Measurements from ENCODE around the gene ADRB1. TPM values are rescaled to one million over a fixed set of nuclear protein-coding genes. Genes with fewer than 3 reads are reported as not detected.

ADRB1 gene
- total and polyA plus RNA-seq, 4 donors: 6.6 to 21.4 (median 7.9) TPM

- DNase-seq: peak; percentile 45 to 64 (median 57)
- Histone ChIP-seq H3K4me3 (peak overlapping the region; percentile 27), H3K27me3 (ENCODE audit: control insufficient read depth in 3 of 3, insufficient read depth in 3 of 3, low read length in 2 of 3) (peaks cover 0 to 54% (median 45%) of the 10 kb centered on the region in 3 donors), H3K4me1 (ENCODE audit: control insufficient read depth in 5 of 5, insufficient read depth in 5 of 5, low read length in 5 of 5) (peaks cover 0 to 11% (median 3%) of the 10 kb centered on the region in 5 donors), H3K9ac (ENCODE audit: insufficient read depth in 1 of 2, low read length in 2 of 2) (no peak overlapping the region), H3K9me3 (ENCODE audit: control insufficient read depth in 4 of 4, insufficient read depth in 3 of 4, low read length in 3 of 4) (peaks cover 0 to 4% (median 0%) of the 10 kb centered on the region in 4 donors), H3K36me3 (ENCODE audit: control insufficient read depth in 4 of 4, insufficient read depth in 4 of 4, low read length in 4 of 4) (no peaks in the 10 kb centered on the region), H3K27ac (ENCODE audit: low read depth in 1 of 2, low read length in 1 of 2) (peak overlapping the region; percentile 80 to 99)
- peak; percentile 53 for ATAC-seq (ENCODE audit: insufficient read depth, low FRiP score)
- 1% methylated on average over 37 to 38 of the region's 38 CpGs for WGBS, 2 donors
- no peak for TF ChIP-seq CTCF (IDR thresholded peaks at IDR 0.05; ENCODE audit: control extremely low read depth, extremely low read depth)
These were observed 653 bp upstream of the ADRB1 start for GRCh38 chr10:114042895-114043531.

GRCh38 chr10:114044247-114045135, 825 bp downstream of the ADRB1 start:
- peaks cover 0 to 14% (median 3%) of the 10 kb centered on the region in 5 donors for H3K4me1 ChIP-seq (ENCODE audit: control insufficient read depth in 5 of 5, insufficient read depth in 5 of 5, low read length in 5 of 5)
- H3K27me3 ChIP-seq (ENCODE audit: control insufficient read depth in 3 of 3, insufficient read depth in 3 of 3, low read length in 2 of 3): peaks cover 0 to 57% (median 52%) of the 10 kb centered on the region in 3 donors
- TF ChIP-seq CTCF (IDR thresholded peaks at IDR 0.05; ENCODE audit: control extremely low read depth, extremely low read depth): no peak
- ATAC-seq (ENCODE audit: insufficient read depth, low FRiP score) (no peak), DNase-seq (no peak)
- H3K9ac ChIP-seq (ENCODE audit: insufficient read depth in 1 of 2, low read length in 2 of 2): no peak overlapping the region
- 6 to 8% methylated on average over 83 to 106 of the region's 106 CpGs for WGBS, 2 donors
- H3K4me3 ChIP-seq: peak overlapping the region; percentile 80
- H3K36me3 ChIP-seq (ENCODE audit: control insufficient read depth in 4 of 4, insufficient read depth in 4 of 4, low read length in 4 of 4): no peaks in the 10 kb centered on the region
- peak overlapping the region; percentile 91 to 99 for H3K27ac ChIP-seq (ENCODE audit: low read depth in 1 of 2, low read length in 1 of 2)
- H3K9me3 ChIP-seq (ENCODE audit: control insufficient read depth in 4 of 4, insufficient read depth in 3 of 4, low read length in 3 of 4): peaks cover 0 to 4% (median 0%) of the 10 kb centered on the region in 4 donors

GRCh38 chr10:114045136-114046086, 1.7 kb downstream of the ADRB1 start:
- Histone ChIP-seq H3K27me3 (ENCODE audit: control insufficient read depth in 3 of 3, insufficient read depth in 3 of 3, low read length in 2 of 3) (peaks cover 0 to 52% (median 48%) of the 10 kb centered on the region in 3 donors), H3K36me3 (ENCODE audit: control insufficient read depth in 4 of 4, insufficient read depth in 4 of 4, low read length in 4 of 4) (no peaks in the 10 kb centered on the region), H3K4me1 (ENCODE audit: control insufficient read depth in 5 of 5, insufficient read depth in 5 of 5, low read length in 5 of 5) (peaks cover 0 to 19% (median 3%) of the 10 kb centered on the region in 5 donors), H3K4me3 (peak overlapping the region; percentile 80), H3K9me3 (ENCODE audit: control insufficient read depth in 4 of 4, insufficient read depth in 3 of 4, low read length in 3 of 4) (peaks cover 0 to 4% (median 0%) of the 10 kb centered on the region in 4 donors), H3K27ac (ENCODE audit: low read depth in 1 of 2, low read length in 1 of 2) (peak overlapping the region; percentile 91 to 99), H3K9ac (ENCODE audit: insufficient read depth in 1 of 2, low read length in 2 of 2) (peak overlapping the region in 1 of 2 donors; percentile 7)
- ATAC-seq (ENCODE audit: insufficient read depth, low FRiP score) (no peak), DNase-seq (peak; percentile 42 to 55 (median 48))
- 3 to 4% methylated on average over 77 to 78 of the region's 78 CpGs for WGBS, 2 donors
- TF ChIP-seq CTCF (IDR thresholded peaks at IDR 0.05; ENCODE audit: control extremely low read depth, extremely low read depth): no peak
